ENCODE results near the gene CTSH.

- TF ChIP-seq TAF1 (IDR thresholded peaks at IDR 0.05; ENCODE audit: borderline replicate concordance, low read depth, low read length) = peak; percentile 78
- TF ChIP-seq POLR2A (IDR thresholded peaks at IDR 0.05; ENCODE audit: low read depth, low read length) = peak; percentile 85; the same call in 1 of the 2 replicates
- TF ChIP-seq POLR2AphosphoS5 (IDR thresholded peaks at IDR 0.05; ENCODE audit: low read depth, low read length) = peak; percentile 73
Measured at GRCh38 chr15:78944669-78945407, at the start of gene CTSH.
